ENCODE measurements around the gene DDO. TPM values are rescaled to one million over a fixed set of nuclear protein-coding genes. Genes with fewer than 3 reads are reported as not detected.
"Not testable (repeated sequence)": the region's sequence is repeated elsewhere in the genome, so short reads cannot be mapped to it uniquely, and the experiment has no call there.

DDO gene
- total RNA-seq, 1 experiment from 2014 or later = 24.7 TPM

- DNase-seq (ENCODE audit: low read depth) = no peak
Observed at GRCh38 chr6:110367825-110368224, 47.5 kb downstream of the DDO start.

GRCh38 chr6:110366975-110367374 lies 48.4 kb downstream of the DDO start:
- DNase-seq (ENCODE audit: low read depth) = no peak

- no peak for DNase-seq (ENCODE audit: low read depth)
Observed at GRCh38 chr6:110366256-110366655, 49.1 kb downstream of the DDO start.

- DNase-seq (ENCODE audit: low read depth) = no peak
Observed at GRCh38 chr6:110364364-110365105, 50.8 kb downstream of the DDO start.

- DNase-seq (ENCODE audit: low read depth) = no peak
Observed at GRCh38 chr6:110363748-110364147, 51.6 kb downstream of the DDO start.

DNA sequence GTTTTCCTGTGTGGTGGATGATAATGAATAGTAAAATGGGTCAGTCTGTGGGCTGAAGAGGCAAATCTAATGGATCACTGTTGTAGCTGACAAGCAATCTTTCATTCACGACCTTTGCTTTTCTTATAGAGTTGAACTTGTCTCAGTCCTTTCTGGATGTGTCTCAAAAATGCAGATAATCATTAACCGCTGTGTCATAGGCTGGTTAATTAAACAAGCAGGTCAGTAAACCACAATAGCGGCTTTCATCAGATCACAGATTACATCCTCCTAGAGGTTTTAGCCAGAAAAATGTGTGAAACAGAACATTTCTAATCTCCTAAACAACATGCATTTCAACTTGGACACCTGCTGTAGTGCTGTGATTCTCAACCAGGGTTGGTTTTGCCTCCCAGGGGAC lies 54.7 kb downstream of the DDO start:
- no peak for DNase-seq (ENCODE audit: low read depth)

GRCh38 chr6:110359556-110359955 lies 55.8 kb downstream of the DDO start:
- DNase-seq (ENCODE audit: low read depth) = no peak

DNA sequence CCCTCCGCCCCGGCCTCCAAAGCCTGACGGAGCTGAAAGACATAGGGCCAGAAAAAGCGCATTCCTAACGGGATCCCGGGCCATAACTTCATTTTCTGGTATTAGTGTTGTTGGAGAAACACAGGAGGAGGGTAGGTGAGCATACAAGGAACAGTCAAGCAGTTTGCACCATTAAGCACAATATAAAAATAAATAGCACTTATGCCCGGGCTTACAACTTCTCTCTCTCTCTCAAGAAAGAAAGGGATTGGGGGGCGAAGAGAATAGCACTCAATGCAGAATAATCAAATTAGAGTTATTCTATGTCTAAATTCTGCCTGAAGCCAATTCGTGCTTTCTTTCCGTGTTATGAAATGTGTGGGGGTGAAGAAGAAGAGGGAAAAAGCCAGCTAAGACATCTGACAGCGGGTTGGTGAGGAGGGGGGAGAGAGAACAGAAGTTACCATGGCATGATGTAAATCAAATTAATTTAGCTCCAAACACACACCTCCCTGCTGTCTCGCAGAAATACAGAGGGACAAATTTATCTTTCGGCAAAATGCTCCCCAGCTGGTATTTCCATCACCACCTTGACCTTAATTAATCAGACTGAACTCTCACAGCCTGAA lies 56.7 kb downstream of the DDO start:
- no peak for DNase-seq (ENCODE audit: low read depth)

GRCh38 chr6:110357664-110358552 lies 57.5 kb downstream of the DDO start, which contains the start of gene METTL24:
Gene METTL24 (minus strand): TSS chr6:110358349. CDS start chr6:110358272, 77 bp downstream.
- no peak for DNase-seq (ENCODE audit: low read depth)

DNA sequence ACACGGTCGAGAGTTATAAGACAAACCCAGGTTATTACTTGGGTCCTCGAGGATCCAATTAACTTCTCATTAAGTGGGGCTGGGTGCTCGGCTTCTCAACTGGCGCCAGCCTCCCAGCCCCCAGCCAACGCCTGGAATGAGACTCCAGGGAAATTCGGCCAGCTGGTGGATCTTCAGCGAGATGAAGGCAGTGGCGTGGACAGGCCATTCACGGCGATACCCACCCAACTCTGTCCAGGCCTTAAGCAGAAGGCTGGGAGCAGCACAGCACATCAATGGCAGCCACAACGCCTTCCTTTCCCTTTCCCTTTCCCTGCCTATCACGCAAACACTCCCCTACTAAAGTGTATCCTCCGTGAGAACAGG lies 58.1 kb downstream of the DDO start:
- no peak for DNase-seq (ENCODE audit: low read depth)

DNA sequence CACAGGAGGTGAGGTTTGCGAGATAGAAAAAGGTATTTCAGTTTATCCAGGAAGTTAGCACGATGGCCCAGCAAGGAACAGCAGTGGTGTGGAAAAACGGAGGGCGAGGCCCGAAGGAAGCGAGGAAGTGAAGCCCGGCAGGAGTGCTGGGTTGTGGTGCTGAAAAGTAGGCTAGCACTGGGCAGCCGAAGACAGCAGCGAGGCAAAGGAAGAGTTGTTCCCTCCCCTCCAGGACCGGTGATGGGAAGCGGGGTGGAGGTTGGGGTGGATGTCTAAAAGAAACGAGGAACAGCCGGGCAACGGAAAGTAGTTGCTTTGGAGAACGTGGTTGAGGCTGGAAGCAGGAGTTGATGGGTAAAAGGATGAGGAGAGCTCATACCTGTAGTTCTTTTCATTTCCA lies 58.6 kb downstream of the DDO start:
- DNase-seq (ENCODE audit: low read depth) = no peak

GRCh38 chr6:110355727-110356126 lies 59.6 kb downstream of the DDO start:
- DNase-seq (ENCODE audit: low read depth) = no peak

- no peak for DNase-seq (ENCODE audit: low read depth)
Observed at GRCh38 chr6:110355022-110355421, 60.4 kb downstream of the DDO start.

GRCh38 chr6:110354153-110354552 lies 61.2 kb downstream of the DDO start:
- no peak for DNase-seq (ENCODE audit: low read depth)

GRCh38 chr6:110353457-110354001 lies 61.8 kb downstream of the DDO start:
- DNase-seq (ENCODE audit: low read depth) = no peak

DNA sequence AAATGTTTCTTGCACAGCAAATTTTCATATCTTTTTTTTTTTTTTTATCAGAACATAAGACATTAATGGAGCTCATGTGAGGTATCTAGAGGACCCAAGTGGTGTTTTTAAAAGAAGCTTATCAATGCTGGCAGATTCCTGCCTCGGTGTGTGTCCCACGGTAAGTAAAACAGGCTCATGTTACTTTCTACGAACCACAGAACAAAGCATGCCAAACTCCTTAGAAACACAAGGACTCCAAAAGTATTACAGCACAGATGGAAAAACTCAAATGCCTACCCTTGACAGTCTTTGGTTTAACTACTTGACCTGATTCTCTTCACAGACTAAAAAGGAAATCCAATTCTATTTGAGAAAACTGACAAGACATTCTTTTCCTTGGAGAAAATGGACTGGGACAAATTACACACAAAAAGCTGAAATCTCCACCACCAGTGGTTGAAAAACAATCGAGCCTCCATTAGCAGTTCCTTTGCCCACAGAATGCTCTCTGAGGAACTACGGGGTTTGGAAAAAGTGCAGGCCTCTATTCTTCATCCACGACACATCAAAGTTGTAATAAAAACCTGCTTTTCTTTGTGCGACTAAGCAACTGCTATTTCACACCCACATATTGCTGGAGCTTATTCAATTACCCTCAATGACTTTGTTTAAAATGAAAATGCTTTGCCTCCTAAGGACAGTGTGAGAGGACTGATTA lies 62.7 kb downstream of the DDO start:
- DNase-seq (ENCODE audit: low read depth) = no peak

DNA sequence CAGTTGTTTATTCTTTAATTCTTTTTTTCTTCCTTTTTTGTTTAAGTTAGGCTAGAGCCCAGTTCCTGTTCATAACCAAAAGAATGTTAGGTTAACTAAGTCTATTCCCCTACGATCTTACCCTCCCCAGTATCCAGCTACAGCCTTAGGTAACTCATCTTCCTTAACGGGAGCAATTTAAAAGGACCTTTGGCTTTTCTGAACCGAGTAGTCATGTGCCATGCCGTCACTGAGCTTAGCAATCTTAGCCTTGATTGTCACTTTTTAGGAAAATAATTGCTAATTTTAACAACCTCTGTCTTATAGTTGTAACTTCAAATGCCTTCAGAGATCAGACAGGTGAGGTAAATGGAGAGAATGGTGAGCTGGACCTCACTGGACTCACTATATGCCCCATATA lies 63.4 kb downstream of the DDO start:
- no peak for DNase-seq (ENCODE audit: low read depth)

DNA sequence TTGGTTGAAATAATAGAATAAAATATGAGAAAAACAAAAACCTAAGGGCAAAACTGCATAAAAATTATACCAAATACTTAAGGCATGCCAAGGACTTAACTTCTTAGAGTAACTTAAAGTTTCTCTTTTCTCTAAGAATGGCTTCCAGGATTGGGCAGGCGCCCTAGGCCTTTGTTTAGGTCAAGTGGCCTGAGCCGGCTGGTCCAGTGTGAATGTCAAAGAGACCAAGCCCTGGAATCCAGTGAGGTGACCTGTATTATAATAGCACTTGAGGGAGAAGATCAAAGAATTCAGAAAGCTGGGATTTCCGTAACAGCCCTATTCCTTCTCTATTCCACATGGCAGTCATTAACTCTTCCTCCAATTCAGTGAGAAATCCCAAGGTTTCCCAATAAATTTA lies 63.8 kb downstream of the DDO start:
- no peak for DNase-seq (ENCODE audit: low read depth)

DNA sequence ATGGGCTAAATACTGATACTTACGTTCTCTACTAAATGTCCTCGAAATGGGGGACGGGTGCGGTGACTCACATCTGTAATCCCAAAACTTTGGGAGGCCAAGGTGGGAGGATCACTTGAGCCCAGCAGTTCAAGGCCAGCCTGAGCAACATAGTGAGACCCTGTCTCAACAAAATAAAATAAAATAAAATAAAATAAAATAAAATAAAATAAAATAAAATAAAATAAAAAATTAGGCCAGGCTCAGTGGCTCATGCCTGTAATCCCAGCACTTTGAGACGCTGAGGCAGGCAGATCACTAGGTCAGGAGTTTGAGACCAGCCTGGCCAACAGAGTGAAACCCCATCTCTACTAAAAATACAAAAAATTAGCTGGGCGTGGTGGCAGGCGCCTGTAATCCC lies 64.8 kb downstream of the DDO start:
- DNase-seq (ENCODE audit: low read depth) = not testable (repeated sequence)

DNA sequence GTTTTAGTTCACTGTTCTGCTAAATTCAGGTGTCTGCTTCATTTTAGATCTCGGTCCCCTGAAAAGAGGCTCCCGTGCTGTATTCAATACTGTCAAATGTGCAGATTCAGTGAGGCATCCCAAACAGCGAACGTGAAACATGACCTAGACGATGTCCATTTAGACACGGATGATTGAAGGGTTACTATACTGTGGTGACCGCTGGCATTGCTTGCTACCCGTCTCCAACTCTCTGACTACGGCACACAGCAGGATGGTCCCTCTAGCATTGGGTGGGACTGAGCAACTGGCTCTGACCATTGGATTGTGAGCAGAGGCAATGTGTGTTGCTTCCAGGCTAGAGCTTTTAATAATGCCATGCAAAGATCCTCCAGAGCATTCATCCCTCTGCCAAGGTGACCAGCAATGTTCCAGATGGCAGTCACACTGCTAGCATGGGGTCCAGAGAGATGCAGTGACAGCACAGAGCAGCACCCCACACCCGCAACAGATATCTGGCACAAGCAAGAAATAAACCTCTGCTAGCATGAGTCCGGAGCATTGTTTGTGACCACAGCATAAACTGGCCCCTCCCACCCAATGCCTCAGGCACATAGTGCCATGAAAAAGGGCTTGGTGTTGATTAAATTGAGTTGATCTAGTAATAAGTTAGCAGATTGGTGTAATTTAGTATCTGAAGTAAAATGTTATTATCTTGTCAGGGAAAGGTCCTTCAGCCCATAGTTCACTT lies 66.2 kb downstream of the DDO start:
- DNase-seq (ENCODE audit: low read depth) = peak; percentile 34

DNA sequence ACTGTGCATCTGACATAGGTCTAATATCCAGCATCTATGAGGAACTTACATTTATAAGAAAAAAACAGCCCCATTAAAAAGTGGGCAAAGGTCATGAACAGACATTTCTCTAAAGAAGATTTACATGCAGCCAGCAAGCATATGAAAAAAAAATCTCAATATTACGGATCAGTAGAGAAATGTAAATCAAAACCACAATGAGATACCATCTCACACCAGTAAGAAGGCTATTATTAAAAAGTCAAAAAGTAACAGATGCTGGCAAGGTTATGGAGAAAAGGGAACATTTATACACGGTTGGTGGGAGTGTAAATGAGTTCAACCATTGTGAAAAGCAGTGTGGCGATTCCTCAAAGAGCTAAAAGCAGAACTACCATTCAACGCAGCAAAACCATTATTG lies 70.3 kb downstream of the DDO start:
- DNase-seq (ENCODE audit: low read depth) = no peak

Measured in M059J (cell line).